ENCODE results near the gene SIPA1.
A peak's percentile ranks its signal among the peaks of the same experiment; 100 is the strongest.
"Not testable (repeated sequence)": the region's sequence is repeated elsewhere in the genome, so short reads cannot be mapped to it uniquely, and the experiment has no call there.

SIPA1 gene

GRCh38 chr11:65661599-65662246 is 23.8 kb downstream of the SIPA1 start:
- DNase-seq = no peak

- DNase-seq = no peak
Observed at GRCh38 chr11:65662247-65662798, 24.4 kb downstream of the SIPA1 start.

- DNase-seq = peak; percentile 69 to 91 (median 80)
Observed at GRCh38 chr11:65662799-65663638, 25.1 kb downstream of the SIPA1 start, which contains the start of gene RELA. RELA (minus strand) TSS chr11:65662916; CDS start chr11:65662832, 84 bp downstream.

GRCh38 chr11:65663639-65664200 is 25.8 kb downstream of the SIPA1 start:
- peak in 1 of 4 experiments; percentile 32 for DNase-seq

- no peak for DNase-seq
Observed at GRCh38 chr11:65672180-65672860, 34.4 kb downstream of the SIPA1 start.

- DNase-seq = no peak
Observed at GRCh38 chr11:65672982-65673381, 35.1 kb downstream of the SIPA1 start.

- no peak for DNase-seq
Observed at GRCh38 chr11:65680192-65680743, 42.4 kb downstream of the SIPA1 start.

- DNase-seq = not testable (repeated sequence)
Observed at GRCh38 chr11:65683480-65683879, 45.6 kb downstream of the SIPA1 start.

- no peak for DNase-seq
Observed at GRCh38 chr11:65685981-65686380, 48.1 kb downstream of the SIPA1 start.

GRCh38 chr11:65691847-65692246 is 53.9 kb downstream of the SIPA1 start:
- DNase-seq = not testable (repeated sequence)

- no peak for DNase-seq
Observed at GRCh38 chr11:65692367-65692766, 54.5 kb downstream of the SIPA1 start.

- DNase-seq = no peak
Observed at GRCh38 chr11:65695459-65696241, 57.7 kb downstream of the SIPA1 start.

- no peak for DNase-seq
Observed at GRCh38 chr11:65696802-65697552, 59.1 kb downstream of the SIPA1 start.

- DNase-seq = no peak
Observed at GRCh38 chr11:65698205-65698604, 60.3 kb downstream of the SIPA1 start.

- no peak for DNase-seq
Observed at GRCh38 chr11:65699306-65699705, 61.4 kb downstream of the SIPA1 start.

- DNase-seq = no peak
Observed at GRCh38 chr11:65700399-65700798, 62.5 kb downstream of the SIPA1 start.
